Measurements from ENCODE around the gene THSD7B.

DNA sequence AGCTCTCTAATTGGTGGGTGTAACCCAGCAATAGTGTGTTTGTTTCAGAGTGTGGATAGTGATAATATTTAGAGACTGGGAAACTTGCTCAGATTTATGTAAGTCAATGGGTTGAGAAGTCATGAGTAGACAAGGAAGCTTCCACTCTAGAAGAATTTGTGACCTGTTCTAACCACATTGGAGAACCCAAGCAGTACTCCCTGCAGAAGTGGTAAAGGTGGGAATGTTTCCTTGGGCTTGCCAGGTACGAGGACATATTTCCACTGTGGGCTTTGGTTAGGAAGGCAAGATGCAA is 350.4 kb downstream of the THSD7B start:
- TF ChIP-seq EZH2 (IDR thresholded peaks at IDR 0.05), result no peak
- no peak for TF ChIP-seq POLR2AphosphoS5 (IDR thresholded peaks at IDR 0.05; ENCODE audit: borderline replicate concordance, low read depth, low read length)
